GM18526 (cell line): ENCODE data around the gene CREM.

Source experiments
- POLR2A ChIP-seq: IDR thresholded peaks from 3 replicates; pipeline ENCODE4 v1.6.1; 2011; ENCODE audit not compliant: insufficient read length; ENCODE audit errors: extremely low read depth

The CREM gene

DNA sequence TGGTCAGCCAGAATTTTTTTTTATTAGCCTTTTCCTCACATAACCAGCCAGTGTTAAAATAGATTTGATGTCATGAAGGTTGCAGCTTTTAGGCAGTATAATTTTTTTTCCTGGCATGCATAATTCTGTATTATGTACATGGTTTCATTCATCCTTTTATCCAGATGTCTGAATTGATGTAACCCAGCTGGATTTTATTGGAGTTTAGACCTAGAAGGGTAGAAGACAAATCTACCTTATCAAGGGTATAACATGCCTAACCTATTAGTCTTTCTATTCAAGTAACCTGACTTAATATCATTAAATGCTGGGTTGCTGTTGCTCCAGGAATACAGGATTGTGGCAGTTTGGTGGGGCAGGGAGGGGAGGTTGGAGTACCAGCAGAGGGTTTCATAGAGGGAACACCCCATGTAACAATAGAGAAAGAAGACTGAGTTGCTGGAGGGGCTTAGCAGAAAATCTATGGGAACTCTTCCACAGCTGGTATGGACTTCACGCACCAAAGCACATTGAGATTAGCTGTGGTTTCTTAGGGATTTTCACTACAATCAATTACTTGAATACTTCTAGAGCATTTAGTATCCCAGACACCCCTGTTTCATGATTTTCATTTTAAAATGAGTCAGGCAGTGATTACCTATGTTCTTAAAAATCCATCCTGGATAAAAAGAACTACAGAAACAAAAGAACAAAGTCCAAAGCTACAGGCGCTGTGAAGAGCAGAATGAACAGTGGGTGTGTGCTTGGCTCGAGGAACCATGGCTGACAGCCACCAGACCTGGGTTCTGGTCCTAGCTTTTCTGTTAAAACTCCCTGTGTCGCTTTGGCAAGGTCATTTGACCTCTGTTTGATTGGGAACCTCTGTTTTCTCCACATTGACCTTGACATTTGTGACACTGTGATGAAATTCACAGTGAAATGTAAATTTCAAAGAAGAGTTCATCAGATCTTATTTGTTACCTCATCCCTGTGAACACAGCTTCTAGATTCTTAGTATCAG lies 93.5 kb downstream of the CREM start:
- TF ChIP-seq POLR2A, result no peak

DNA sequence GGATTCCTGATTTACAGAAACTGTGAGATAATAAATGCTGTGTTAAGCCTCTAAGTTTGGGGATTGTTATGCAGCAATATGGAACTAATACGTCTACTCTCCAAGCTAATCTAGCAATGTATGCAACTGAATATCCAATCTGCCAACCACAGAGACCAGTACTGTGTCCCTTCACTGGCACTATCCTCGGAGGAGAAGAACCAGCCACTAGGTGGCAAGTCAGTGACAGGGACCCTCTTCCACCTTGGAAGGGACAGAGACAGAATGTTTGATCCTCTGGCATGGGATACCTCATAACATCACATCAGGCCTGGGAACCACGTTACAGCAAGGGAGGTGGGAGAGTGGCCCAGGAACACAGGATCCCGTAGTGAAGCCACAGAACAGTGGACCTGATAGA lies 96.4 kb downstream of the CREM start:
- TF ChIP-seq POLR2A, result no peak

DNA sequence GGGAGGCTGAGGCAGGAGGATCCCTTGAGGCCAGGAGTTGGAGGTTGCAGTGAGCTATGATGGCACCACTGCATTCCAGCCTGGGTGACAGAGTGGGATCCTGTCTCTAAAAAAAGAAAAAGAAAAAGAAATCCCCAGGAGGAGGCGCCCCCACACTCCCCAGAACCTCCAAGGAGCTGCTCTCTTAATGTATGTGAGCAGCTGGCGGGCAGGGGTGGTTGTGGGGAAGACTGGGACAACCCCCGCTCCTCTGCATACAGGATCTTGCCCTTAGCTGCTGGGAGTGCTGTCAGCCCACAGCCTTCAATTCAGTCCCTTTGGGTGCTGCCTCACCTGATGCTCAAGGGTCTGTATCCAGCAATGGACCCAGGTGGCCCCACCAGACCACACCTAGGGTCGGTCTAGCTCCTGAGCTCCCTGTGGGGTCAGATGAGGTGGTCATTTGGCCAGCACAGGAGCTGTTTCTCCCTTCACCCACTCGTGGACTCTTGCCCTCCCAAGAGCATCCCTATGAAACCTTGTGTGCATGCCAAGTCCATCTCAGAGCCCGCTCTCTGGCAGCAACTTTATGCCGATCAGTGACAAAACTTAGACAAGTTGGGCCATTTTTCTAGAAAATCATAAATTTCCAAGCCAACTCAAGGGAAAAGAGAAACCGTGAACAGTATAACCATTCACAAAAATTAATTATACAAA lies 97.5 kb downstream of the CREM start:
- no peak for TF ChIP-seq POLR2A

DNA sequence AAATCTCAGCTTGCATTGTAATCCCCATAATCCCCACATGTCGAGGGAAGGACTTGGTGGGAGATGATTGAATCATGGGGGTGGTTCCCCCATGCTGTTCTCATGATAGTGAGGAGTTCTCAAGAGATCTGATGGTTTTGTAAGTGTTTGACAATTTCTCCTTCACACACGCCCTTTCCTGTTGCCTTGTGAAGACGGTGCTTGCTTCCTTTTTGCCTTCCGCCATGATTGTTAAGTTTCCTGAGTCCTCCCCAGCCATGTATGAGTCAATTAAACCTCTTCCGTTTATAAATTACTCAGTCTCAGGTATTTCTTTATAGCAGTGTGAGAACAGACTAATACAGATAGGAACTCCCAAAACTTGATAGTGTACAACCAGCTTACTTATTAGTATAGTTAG lies 98.6 kb downstream of the CREM start:
- TF ChIP-seq POLR2A, result no peak

DNA sequence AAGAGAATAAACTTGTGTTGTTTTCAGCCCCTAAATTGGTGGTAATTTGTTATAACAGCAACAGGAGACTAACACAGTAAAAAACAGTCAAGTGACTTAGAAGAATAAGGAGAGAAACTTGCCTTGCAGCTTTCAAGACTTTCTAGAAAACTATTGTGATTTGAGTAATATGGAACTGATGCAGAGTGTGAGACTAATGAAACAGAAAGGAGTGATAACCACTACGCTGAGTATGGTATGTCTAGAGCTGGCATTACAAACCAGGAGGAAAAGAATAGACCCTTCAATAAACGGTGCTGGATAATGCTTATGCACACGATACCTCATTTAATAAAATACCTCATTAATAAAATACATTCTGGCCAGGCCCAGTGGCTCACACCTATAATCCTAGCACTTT lies 99.9 kb downstream of the CREM start:
- TF ChIP-seq POLR2A, result no peak

DNA sequence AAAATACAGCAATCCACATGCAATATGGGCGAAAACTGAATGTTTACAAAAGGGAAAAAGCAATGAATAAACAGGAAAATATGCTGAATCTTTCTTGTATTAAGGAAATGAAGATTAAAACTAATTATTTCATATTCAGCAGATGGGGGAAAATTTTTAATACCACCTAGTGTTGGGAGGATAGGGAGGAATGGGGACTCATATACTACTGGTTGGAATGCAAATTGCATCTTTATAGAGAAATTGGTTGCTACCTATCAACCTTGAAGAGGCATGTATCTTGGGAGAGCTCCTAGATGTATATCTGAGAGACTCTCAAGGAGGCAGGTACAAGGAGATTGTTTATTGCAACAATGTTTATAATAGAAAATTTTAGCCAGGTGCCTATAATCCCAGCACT lies 101.4 kb downstream of the CREM start:
- no peak for TF ChIP-seq POLR2A

DNA sequence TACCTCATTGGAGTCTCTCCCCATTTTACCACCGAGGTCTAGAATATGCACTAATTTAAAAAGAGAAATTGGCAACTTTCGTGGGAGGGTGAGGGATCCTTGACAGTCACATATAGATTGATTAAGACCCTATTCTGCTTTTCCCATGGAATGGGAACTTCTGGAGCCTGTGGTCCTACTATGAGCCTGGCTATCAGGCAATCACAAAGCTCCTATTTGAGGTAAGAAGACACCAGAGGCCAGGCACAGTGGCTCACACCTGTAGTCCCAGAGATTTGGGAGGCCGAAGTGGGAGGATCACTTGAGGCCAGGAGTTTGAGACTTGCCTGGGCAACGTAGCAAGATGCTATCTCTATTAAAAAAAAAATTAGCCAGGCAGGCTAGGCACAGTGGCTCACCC lies 105.0 kb downstream of the CREM start:
- TF ChIP-seq POLR2A, result no peak

DNA sequence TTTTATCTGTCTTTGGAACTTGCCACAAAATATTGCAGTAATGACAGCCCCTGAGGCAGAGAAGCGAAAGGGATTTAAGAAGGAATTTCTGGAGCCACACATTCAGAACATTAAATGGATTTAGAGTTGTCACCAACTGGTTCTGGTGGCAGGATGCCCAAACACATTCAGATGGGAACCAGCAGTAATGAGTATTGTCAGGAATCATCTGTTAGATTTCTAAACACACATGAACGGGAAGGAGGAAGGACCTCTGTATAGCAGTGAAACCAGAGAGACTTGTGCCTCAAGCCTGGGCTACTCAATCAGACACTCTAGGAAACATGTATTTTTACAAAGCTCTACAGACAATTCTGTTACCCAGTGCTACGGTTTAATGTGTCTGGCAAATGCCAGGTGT lies 105.9 kb downstream of the CREM start:
- TF ChIP-seq POLR2A, result no peak

DNA sequence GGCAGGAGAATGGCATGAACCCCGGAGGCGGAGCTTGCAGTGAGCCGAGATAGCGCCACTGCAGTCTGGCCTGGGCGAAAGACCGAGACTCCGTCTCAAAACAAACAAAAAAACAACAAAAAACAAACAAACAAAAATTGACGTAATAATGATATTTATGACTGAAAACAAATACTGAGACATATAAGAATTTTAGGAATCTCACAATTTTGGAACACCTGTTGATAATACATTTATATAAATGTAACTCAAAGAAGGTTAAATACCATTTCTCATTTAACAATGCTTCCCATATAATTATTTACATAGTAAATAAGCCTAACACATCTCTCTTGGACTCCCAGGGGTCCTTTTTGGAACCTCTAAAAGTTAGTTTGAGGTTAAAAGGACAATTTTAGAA lies 107.4 kb downstream of the CREM start:
- TF ChIP-seq POLR2A, result no peak

DNA sequence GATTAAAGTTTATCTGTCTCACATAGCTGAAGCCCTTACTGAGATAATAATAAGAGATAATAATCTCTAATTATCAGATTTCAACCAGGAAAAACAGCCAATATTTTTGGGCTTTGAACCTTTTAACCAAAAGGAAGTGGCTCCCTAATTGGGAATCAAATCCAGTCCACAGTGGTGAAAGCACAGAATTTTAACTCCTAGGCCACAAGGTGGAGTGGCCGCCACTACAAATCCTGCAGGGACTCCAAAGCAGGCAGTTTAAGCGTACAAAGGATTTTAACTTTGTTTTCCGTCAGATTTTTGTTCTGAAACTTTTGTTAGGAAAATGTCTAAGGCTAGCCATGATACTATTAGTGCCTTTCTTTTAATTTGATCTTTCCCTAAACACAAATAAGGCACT lies 110.1 kb downstream of the CREM start:
- no peak for TF ChIP-seq POLR2A

DNA sequence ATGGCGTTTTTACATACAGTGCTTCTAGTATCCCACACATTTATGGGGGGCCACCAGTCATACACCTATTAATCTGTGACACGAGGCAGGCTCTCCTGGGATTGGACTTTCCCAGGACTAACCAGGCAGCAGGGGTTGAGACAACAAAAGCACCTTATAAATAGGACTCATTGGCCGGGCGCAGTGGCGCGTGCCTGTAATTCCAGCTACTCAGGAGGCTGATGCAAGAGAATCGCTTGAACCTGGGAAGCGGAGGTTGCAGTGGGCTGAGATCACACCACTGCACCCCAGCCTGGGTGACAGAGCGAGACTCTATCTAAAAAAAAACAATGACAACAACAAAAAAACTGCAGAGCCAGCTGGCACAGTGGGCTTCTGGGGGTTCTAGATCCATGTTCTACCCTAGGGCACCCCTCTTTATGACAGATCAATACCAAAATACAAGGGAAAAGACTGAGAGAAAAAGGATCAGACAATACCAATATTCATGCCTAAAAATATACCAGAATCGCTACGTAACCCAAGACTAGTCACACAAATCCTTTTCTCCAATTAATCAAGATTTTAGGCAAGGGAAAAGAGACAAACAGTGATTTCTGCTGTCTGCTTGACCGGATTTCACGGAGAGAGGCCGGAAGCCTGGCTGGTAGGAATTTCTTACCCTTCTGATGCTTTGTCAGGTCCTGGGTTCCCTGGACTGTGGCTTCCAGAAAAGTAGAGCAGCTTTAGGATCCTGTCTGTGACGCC lies 111.3 kb downstream of the CREM start:
- no peak for TF ChIP-seq POLR2A

DNA sequence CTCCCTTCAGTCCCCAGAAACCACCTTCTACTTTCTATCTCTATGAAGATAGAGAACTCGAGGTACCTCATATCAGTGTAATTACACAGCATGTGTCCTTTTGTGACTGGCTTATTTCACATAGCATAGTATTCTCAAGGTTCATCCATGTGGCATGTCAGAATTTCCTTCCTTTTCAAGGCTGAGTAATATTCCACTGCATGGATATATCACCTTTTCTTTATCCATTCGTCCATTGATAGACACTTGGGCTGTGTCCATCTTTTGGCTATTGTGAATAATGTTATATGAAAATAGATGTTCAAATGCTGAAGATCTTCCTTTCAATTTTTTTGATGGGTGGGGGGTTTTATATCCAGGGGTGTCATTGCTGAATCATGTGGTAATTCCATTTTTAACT lies 117.9 kb downstream of the CREM start:
- no peak for TF ChIP-seq POLR2A

DNA sequence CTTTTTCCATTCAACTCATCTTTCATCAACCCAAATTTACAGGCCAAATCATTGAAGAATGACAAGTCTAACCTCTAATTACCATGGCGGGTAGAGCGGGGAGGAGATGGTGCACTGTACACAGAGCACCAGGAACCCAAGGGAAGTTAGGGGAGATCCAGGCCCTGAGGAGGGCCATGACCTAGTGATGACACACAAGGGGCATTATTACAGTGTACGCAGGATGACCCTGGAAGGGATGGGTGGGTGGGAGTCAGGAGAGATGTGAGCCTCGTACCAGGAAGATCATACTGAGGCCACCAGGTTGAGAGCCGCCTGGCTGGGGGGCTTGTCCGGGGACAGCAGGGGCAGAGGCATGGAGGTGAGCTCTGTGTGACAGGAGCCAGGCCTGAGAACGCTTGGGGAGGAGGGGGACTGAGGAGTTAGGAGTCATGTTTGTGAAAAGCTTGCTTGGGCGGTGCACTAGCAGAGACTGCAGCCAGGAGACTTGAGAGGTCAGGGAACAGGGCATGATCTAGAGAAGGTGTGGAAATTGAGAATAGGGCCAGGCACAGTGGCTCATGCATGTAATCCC lies 120.2 kb downstream of the CREM start:
- no peak for TF ChIP-seq POLR2A

DNA sequence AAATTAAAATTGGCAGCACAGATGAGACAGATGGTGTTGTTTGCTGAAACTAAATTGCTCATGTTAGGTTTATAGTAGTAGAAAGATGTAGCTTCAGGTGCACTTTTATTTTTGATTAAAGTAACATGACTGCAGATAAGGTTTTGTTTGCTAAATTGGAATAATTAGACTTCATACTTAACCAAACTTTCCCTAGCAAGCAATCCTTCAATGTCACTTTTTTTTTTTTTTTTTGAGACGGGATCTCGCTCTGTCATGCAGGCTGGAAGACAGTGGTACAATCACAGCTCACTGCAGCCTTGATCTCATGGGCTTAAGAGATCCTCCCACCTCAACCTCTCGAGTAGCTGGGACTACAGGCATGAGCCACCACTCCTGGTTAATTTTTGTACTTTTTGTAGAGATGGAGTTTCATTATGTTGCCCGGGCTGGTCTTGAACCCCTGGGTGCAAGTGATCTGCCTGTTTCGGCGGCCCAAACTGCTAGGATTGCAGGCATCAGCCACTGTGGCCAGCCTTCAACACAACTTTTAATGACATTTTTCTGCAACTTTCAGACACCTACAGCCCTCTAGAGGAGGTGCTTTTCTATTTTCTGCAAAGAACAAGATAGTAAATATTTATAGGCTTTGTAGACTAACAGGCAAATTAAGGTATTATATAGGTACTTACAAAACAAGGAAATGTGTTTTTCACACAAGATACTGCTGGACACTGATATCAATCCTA lies 124.9 kb downstream of the CREM start:
- TF ChIP-seq POLR2A, result no peak
